RKO (cell line): Measurements from ENCODE around the gene ABHD15.

Source experiments
- DNase-seq: peaks from one replicate; pipeline ENCODE4 v3.0.0-alpha.2; 2016; ENCODE audit warnings: low spot score

The ABHD15 gene

GRCh38 chr17:29582254-29582765, 15.5 kb upstream of the ABHD15 start:
- no peak for DNase-seq

GRCh38 chr17:29581583-29582253, 14.9 kb upstream of the ABHD15 start:
- no peak for DNase-seq

GRCh38 chr17:29579866-29580771, 13.3 kb upstream of the ABHD15 start:
- peak; percentile 90 for DNase-seq

DNA sequence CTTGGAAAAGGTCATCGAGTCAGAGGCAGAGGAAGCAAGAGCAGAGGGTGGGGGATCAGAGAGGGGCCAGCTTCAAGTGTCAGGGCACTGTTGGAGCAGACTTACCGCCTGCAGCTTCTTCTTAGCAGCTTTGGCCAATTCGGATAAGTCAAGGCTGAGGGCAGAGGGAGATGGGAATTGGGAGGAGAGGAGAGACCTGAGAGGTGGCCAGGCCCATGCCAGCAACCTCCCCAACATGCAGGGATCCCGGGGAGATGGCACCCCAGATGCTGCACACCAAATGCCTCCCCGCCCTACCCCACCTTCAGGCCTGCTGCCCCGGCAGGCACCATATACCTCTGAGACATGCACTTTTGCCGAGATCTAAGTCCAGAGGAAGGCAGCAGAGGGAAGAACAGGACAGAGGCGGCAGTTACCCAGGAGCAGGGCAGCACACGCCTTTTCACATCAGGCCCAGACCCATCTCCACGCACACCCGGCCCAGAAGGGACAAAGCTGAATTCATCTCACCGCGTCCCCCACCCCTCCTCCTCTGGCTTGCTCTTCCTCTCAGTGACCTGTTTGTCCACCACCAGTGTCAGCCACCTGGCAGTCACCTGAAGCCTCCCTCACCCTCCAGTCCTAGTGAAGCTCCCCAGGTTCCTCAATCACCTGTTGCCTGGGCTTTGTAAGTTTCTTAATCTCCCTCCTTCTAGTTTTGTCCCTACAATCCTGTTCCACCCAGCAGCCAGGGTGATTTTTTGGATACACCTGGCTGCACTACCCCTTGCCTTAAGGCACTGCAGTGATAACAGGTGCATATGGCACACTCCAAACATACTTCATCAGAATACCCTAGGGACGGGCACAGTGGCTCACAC, 12.0 kb upstream of the ABHD15 start:
- DNase-seq: no peak

DNA sequence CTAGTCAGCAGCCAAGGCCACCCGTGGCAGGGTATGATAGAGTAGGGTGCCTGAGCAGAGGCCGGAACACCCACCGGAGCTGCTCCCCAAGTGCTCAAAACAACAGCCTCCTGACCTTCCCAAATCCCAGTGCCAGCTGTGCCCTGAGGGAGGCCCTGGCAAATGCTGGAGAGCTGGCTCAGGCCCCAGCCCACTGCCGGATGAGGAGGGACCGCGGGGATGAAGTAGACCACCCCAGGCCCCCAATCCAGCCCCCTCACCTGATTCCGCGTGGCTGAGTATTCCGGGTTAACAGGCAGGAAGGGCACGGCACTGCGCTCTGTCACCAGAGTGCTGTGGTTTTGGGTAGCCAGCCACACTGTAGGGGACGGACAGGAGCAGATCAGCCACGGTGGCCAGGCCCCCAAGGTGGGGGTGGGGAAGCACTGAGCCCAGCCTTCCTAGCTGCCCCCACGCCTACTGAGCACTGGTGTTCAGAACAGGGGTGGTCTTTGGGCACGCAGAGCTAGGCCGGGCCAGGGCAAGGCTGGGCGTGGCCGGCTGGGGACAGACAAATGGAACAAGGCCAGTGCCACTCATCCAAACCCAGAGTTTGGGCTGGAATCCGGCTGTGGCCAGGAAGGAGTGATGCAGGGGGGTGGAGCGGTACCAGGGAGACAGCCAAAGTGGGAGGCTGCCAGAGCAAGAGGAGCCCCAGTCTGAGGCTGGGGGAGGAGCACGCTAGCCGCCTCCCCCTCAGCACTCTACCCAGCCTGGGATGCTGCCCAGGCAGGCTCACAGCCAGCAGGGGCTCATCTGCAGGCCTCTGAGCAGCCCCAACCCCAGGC, 10.8 kb upstream of the ABHD15 start:
- no peak for DNase-seq

DNA sequence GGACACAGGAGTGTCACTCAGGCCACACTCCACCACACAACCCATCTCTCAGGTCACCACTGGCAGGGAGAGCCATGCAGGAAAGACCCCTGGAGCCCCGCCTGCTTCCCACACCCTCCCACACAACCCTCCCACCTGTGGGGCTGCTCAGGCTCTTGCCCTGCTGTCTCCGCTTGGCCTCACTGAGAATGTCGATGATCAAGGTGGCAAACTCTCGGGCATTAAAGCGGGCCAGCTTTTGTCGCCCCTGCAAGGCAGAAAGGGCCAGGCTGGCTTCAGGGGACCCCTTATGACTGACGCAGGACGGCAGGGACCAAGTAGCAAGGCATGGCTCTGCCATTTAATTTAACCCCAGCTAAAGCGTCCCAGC, 10.1 kb upstream of the ABHD15 start:
- no peak for DNase-seq

GRCh38 chr17:29576214-29577000, 9.6 kb upstream of the ABHD15 start:
- DNase-seq: no peak

DNA sequence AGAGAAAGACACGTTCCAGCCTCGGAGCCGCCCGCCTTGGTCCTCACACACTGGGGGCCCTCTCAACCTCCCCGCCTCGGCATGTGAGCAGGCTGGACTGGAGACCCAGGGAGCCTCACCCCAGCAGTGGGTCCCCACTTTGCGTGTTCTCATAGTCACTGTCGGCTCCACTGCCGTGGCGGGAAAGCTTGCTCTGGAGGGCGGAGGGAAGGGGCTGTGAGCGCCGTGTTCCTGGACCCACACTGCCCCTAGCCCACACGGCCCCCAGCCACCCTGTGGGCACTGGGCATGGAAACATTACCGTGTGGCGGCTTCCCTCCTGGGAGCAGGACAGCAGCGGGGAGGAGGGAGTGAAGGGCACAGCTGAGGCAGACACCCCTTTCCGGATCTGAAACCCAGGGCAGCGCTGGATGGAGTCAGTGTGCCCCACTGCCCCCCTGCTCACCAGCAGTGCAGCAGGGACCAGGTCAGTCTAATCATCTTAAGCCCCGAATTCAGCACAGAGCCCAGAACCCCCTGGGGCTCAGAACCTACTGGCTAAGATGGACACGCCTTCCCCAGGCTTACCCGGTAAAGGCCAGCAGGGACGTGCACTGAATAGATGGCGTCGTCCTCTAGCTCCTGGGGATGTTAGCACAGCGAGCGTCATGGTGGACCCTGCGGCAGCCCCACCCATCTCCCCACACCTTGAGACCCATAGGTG, 8.8 kb upstream of the ABHD15 start:
- DNase-seq: no peak

- no peak for DNase-seq
Measured at GRCh38 chr17:29574732-29575510, 8.1 kb upstream of the ABHD15 start.

- DNase-seq: no peak
Measured at GRCh38 chr17:29573871-29574731, 7.3 kb upstream of the ABHD15 start.

- no peak for DNase-seq
Measured at GRCh38 chr17:29573558-29573869, 6.7 kb upstream of the ABHD15 start.

DNA sequence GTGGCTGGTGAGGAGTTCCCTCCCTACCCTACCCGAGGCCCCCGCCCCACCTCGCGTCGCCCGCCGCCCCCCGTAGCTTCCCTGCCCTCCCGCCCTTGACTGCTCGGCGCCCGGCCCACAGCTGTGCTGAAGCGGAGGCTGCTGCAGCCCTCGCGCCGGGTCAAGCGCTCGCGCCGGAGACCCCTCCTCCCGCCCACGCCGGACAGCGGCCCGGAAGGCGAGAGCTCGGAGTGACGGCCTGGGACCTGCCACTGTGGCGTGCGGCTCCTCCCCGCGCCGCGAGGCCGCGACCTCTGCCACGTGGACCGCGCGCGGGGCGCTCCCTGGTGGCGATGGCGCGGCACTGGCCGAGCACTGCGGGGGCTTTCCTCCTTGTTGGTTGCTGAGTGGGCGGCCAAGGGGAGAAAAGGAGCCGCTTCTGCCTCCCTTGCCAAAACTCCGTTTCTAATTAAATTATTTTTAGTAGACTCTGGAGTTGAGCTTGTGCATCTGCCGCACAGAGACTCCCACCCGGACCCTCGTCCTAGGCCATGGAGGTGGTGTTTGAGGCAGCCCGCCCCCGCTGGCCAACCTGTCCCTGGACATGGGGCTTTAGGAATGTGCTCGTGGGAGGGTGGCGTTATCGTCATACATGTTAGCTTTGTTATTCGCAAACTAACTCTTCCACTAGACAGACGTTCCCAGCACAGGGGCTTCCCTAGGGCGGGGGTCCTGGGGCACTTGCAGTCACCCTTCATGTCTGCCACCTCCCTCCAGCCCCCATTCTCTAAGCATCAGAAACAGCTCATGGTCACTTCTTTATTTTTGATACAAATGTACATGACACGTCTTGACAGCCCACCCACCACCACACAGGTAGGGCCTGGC, 6.1 kb upstream of the ABHD15 start:
- no peak for DNase-seq

GRCh38 chr17:29571883-29572681, 5.2 kb upstream of the ABHD15 start:
- DNase-seq: no peak

GRCh38 chr17:29571486-29571882, 4.6 kb upstream of the ABHD15 start:
- no peak for DNase-seq

DNA sequence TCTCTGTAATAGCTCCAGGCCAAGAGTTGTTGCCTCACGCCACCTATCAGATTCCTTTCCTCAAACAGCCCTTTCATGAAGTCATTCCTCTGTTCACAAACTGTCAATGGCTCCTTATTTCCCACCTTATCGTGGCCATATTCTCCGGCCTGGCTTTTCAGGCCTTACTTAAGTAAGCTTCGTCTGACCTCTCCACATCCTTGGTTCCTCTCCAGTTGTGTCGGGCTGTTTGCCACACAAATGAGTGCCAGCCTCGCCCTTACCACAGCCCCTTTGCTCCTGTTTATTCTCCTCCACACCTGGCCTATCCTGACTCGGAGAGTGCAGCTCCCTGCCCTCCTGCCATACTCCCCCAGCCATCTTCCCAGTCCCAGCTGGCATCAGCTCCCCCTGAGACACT, 3.7 kb upstream of the ABHD15 start:
- DNase-seq: no peak

DNA sequence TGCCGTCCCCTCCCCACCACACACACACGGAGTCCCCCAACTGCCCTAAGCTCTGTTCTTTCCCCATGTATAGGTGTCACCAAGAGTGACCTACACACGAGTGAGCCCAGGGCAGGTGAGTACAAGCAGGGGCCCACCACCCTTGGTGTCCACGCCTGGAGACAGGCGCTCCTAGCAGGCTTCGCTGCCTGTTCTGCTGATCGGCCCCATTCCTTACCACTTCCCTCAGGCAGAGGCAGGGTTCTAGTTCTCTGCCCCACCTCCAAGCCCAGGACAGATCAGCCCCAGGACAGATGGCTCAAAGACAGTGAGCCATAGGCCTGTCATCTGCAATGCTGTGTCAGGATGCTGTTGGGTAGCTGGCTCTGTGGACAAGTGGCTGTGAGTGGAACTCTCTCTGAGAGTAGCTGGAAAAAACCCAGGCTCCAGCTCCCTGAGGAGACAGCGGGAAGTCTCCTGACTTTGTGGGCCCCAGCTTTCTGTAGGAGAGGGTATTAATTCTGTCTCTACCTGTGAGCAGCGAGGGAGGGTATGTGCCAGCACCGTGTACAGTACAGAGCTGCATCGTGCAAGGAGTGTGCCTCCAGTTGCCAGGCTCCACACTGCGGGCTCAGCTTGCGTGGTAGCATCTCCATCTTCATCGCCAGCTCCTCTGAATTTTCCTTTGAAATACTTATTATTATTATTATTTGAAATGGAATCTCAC, 2.6 kb upstream of the ABHD15 start:
- DNase-seq: peak; percentile 84
